IPS-18c (cell line): ENCODE data around the gene EOLA2.
"Not testable (repeated sequence)": the region's sequence is repeated elsewhere in the genome, so short reads cannot be mapped to it uniquely, and the experiment has no call there.

ENCODE experiments used
- H3K4me3 ChIP-seq: 2 replicates; pipeline ENCODE4 v1.7.0; 2013; ENCODE audit warnings: low read depth, mild to moderate bottlenecking, low read length, moderate library complexity; ENCODE audit not compliant: insufficient read depth
- H3K9me3 ChIP-seq: one replicate; pipeline ENCODE4 v1.6.1; 2013; ENCODE audit warnings: mild to moderate bottlenecking, low read length, moderate library complexity; ENCODE audit not compliant: control insufficient read depth, insufficient read depth

EOLA2 gene

DNA sequence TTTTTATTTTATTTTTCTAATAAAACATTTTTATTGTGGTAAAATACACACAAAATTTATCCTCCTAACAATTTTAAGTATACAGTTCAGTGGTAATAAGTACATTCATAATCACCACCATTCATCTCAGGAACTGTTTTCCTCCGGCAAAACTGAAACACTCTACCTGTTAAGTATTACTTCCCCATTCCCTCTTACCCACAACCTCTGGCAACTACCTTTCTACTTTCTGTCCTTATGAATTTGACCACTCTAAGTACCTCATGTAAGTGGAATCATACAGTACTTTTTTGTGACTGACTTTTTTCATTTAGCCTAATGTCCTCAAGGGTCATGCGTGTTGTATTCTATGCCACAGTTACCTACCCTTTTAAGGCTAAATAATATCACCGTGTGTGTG, 30.0 kb downstream of the EOLA2 start:
- Histone ChIP-seq H3K4me3 (no peak overlapping the region), H3K9me3 (peaks cover 3% of the 10 kb centered on the region)

DNA sequence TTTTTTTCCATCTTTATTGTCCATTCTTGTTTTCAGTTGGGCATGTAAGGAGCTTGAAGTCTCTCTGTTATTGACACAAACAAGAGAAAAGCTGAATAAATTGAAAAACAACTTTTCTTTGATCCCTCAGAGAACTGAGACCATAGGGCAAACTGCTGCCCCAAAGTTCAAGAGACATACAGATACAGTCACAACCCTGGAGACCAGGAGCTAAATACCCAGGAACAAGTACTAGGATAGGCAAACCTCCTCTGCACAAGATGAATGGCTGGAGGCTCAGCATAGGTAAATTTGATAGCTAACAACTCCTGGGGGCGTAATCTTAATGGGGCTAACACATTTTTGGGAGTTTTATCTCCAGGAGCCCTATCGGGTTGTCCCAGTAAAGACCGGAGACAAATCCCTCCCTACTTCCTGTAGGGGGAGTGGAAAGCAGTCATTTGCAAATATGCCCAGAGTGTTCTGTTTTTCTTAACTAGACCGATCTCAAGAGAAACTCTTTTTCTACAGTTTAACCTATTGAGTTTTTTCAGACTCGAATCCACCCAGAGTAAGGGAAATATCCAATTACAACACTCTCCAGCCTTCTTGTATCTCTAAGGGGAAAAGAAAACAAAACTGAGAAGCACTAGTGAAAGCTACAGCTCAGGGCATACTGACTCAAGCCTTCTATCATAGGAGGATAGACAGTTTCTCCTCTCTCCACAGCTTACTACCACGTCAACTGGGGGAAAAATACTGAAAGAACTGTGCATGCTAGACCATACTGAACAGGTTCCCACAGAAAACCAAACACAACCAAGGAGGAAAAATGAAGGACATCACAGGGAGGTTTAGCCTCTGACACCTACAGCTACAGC, 34.2 kb downstream of the EOLA2 start:
- Histone ChIP-seq H3K4me3 (no peak overlapping the region), H3K9me3 (peaks cover 2% of the 10 kb centered on the region)

DNA sequence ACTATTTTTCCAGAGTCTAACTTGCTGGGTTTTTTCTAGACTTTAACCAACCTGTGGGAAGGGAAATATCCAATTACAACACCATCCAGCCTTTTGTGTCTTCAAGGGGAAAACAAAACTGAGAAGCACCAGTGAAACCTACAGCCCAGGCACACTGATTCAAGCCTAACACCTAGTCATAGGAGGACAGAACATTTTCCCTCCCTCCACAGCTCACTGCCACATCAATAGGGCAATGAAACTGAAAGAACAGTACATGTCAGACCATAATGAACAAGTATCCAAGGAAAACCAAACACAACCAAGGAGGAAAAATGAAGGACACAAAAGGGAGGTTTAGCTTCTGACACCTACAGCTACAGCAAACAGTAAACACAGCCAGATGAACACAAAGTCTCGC, 39.7 kb downstream of the EOLA2 start:
- Histone ChIP-seq H3K4me3 (no peak overlapping the region), H3K9me3 (peaks cover 6% of the 10 kb centered on the region)

DNA sequence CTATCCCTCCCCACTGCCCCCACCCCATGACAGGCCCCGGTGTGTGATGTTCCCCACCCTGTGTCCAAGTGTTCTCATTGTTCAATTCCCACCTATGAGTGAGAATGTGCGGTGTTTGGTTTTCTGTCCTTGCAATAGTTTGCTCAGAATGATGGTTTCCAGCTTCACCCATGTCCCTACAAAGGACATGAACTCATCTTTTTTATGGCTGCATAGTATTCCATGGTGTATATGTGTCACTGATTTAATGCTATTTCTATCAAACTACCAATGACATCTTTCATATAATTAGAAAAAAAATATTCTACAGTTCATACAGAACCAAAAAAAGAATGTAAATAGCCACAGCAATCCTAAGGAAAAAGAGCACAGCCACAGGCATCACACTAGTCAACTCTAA, 47.5 kb downstream of the EOLA2 start:
- H3K9me3 ChIP-seq, H3K4me3 ChIP-seq: not testable (repeated sequence)
